Activated CD8-positive, alpha-beta memory T cell treated with anti-CD3 and anti-CD28 coated beads for 1 hour (primary cell): Measurements from ENCODE around the gene YRDC.

Experiments used
- DNase-seq, 2 donors: peaks; one replicate each; pipeline ENCODE4 v3.0.0-alpha.2; 2020; ENCODE audit warnings: low read depth in 1 of 2; ENCODE audit errors: extremely low read depth in 1 of 2

YRDC gene, protein sequence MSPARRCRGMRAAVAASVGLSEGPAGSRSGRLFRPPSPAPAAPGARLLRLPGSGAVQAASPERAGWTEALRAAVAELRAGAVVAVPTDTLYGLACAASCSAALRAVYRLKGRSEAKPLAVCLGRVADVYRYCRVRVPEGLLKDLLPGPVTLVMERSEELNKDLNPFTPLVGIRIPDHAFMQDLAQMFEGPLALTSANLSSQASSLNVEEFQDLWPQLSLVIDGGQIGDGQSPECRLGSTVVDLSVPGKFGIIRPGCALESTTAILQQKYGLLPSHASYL

DNA sequence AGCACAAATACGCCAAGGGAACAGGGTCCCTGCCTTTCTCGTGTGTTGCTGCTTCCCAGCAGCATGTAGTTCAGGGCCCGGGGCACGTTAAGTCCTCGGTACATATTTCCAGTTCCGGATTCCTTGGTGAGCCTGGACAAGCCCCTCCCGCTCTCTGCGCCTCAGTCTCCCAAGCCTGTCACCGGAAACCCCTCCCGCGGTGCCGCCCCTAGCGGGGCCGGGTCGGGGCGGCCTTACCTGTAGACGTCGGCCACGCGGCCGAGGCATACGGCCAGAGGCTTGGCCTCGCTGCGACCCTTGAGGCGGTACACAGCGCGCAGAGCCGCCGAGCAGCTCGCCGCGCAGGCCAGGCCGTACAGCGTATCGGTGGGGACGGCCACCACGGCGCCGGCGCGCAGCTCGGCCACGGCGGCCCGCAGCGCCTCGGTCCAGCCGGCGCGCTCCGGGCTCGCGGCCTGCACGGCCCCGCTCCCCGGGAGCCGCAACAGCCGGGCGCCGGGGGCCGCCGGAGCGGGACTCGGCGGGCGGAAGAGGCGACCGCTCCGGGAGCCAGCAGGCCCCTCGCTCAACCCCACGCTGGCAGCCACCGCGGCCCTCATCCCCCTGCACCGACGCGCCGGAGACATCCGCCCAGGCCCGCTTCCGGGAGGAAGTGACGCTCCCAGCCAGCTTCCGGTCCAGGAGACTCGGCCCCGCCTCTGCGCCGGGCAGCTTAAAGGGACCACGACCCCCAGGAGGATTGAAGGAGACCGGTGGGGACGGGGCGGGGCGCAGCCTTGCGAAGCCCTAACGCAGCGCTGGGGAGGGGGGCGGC, at the start of gene YRDC, which contains the start of gene C1orf122:
Gene YRDC (minus strand): TSS at position 654 of the 814 bp plus-strand sequence. CDS start 28 bp downstream, at position 626.
Gene C1orf122 (plus strand): TSS at position 236 of the 814 bp plus-strand sequence. CDS start 615 bp downstream, outside the sequence.
- peak; percentile 80 to 89 for DNase-seq

DNA sequence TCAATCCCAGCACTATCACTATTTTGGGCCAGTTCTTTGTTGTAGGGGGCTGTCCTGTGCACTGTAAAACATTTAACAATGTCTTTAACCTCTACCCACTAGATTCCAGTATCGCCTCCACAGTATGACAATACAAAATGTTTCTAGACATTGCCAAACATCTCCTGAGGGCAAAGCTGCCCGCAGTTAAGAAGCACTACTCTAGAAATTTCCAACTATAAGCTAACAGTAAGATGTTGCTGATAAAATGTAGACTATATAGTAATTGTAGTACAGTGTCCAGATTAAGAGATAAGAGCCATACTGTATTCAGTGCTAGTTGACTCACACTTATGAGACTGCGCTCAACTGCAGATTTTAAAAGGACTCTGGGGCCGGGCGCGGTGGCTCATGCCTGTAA, 46.4 kb upstream of the YRDC start:
- DNase-seq = no peak

DNA sequence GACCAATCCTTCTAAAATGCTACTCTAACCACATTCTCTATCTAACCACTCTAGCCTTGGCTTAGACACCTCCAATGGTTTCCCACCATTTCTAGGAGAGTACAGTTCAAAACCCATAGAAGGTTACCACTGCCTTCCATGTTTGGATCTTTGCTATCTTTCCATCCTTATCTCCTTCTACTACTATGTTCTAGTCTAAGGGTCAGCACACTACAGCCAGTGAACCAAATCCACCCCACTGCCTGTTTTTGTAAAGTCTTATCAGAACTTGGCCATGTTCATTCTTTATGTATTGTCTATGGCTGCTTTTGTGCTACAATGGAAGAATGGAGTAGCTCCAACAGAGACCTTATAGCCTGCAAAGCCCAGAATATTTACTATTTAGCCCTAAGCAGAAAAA, 45.1 kb upstream of the YRDC start:
- no peak for DNase-seq

DNA sequence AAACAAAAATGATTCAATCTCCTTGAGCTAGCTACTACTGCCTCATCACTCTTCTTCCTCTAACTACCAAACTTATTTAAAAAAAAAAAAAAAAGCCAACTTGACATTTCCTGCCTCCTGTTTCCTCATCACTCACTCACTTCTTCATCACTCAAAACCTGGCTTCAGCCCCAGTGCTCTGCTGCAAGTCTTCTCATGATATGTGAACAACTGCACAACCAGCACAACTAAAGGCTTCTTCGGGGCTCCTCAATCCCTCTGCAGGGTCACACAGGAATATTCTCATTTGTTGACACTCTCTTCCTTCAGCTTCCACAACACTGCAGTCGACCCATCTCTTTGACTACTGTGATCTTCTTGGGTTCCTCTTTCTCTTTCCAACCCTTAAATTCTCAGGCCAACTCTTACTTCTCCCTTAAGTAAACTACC, 43.8 kb upstream of the YRDC start:
- DNase-seq = no peak

DNA sequence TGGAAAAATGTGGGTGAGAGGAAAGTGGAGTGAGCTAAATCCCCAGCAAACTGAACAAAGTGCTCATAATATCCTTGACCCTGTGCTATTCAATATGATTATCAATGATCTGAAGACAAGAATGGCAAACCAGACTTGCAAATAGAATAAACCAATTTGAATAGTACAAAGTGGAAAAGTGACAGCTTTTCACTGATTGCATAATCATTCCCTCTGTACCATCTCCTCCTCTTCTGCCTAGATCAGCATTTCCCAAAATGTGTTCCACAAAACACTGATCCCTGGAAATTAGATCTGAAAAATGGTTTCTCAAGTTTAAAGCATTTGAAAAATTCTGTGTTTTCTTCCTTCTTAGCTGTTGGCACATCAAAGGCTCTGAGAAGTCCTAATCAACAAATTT, 43.3 kb upstream of the YRDC start:
- DNase-seq = no peak

DNA sequence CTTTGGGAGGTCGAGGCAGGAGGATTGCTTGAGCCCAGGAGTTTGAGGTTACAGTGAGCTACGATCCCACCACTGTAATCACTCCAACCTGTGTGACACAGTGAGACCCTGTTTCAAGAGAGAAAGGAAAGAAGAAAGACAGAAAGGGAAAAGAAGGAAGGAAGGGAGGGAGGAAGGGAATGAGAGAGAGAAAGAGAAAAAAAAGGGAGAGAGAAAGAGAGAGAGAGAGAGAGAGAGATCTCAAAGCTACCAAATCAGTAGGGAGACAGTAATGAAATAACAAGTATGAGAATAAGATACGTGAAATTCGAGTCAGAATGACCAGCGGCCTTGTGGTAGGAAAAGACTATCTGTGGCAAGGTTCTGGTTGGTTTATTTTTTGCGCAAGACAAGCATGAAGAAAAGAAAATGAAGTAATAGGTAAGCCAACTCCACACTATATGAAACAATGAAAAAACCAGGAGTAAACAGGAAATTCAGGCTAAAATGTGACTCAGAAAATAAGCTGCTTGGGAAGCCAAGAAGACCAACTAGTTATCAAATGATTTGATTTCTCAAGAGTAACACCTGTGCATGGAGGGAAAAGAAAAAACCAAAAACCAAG, 42.4 kb upstream of the YRDC start:
- DNase-seq = no peak

DNA sequence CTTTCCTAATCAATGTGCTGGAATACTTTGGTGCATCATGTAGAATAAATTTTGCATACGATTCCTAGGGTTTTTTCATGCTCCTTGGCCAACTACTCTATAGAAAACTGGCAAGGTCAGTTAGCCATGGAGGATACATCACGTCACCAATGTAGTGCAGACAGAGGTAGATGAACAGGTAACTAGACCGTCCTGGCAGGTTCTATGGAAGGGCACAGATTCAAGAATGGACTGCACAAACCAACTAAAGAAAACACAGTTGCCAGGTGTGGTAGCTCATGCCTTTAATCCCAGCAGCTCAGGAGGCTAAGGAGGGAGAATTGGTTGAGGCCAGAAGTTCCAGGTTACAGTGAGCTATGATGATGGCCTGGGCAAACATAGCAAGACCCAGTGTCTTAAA, 41.5 kb upstream of the YRDC start:
- DNase-seq = no peak

DNA sequence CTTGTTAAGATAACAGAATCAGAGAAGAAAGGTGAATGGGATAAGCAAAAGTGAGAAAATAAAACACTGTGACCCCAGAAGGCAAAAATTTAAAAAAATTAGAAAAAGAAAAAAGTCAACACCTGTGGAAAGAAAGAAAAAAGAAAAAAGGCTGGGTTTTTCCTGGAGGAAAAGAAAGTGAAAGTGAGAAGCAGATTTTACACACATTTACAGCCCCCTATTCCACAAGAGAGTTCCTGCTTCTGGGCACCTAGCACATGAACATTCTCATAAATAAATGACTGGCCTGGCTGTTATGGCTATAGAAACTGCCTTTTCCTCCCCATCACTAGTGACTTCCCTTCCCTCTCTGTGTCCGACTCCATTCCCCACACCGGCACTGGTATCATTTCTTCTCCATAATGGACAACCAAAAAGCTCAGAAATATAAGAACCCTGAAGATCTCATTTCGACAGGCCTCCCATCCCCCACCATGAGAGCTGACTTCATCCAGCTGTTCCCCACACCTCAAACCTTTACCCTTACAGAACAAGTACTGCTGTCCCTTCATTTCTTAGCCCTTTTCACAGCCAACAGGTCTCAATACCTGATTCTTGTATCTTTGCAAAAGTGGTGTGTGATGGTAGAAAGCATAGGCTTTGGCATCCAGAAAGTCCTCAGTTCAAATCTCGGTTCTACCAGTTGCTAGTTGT, 38.8 kb upstream of the YRDC start:
- no peak for DNase-seq

DNA sequence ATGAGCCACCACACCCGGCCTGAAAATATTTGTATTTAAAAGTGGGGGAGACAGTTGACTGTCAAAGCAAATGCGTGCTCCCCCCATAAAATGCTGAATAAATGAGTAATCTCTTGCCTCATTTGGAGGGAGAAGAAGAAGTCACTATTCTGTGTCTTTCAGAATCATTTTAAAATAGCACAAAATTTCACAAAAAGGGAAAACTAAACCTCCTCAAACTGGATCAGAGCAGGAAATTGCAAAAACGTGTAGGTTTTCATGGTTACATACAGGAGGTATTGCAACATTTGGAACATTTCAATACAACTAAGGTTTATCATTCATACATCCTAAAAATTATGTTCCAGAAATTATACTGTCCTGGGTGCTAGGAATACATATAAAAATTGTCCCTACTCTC, 37.8 kb upstream of the YRDC start:
- DNase-seq = no peak

DNA sequence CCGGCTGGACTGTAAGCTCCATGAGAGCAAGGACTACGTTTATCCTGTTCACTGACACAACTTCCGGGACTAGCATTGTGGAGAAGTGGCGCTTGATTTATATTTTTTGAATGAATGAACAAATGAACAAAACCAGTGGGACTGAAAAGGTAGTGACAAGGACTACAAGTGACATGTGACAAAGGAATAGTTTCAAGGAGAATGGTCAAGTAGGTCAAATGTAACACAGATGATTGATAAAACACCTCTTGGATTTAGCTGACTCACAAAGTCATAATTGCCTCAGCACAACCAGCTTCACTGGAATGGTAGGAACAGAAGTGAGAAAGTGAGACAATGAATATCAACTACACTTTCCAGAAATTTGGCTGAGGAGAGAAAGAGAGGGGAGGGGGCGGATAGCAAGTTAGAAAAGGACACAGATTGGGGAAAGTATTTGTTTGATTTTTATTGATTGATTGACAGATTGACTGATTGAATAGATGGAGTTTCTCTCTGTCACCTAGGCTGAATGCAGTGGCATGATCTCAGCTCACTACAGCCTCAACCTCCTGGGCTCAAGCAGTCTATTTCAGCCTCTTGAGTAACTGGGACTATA, 37.1 kb upstream of the YRDC start:
- no peak for DNase-seq

DNA sequence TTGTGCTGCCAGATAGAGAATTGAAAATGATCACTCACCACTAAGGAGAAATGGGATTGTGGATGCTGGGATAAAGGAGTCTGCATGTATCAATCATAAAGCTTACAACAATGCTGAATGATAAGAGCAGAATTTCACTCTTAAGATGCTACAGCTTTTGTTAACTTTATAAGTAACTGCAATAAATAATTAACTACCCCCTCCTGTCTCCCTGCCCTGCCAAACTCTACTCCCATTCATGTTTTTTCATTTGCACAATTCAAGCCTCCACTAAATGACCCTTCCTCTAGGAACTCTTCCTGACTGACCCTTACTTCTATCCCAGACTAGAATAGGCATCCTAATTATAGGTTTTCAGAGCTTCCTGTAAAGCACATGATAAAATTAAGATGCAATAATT, 36.5 kb upstream of the YRDC start:
- no peak for DNase-seq

DNA sequence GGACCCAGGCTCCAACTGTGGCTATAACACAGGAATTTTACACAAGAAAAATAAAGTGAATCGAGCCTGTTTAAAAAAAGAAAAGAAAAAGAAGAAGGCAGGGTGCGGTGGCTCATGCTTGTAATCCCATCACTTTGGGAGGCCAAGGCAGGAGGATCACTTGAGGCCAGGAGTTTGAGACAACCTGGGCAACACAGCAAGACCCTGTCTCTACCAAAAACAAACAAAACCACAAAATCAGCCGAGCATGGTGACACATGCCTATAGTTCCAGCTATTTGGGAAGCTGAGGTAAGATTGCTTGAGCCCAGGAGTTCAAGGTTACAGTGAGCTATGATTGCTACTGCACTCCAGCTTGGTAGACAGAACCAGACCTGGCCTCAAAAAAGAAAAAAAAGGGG, 33.6 kb upstream of the YRDC start:
- DNase-seq = no peak

DNA sequence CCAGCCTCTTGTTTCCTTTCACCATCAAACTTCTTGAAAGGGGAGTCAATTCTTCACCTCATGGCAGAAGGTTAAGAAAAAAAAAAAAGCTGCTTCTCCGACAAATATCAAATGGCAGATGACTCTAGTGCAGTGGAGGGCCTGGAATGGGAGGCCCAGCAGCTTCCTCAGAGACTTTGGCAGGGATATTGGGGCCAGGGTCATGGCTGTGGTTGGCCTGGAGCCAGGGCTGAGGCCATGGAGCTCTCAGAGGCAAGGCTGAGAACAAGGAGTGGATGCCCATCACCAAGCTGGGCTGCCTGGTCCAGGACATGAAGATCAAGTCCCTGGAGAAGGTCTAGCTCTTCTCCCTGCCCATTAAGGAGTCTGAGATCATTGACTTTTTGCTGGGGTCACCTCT, 32.7 kb upstream of the YRDC start:
- no peak for DNase-seq

DNA sequence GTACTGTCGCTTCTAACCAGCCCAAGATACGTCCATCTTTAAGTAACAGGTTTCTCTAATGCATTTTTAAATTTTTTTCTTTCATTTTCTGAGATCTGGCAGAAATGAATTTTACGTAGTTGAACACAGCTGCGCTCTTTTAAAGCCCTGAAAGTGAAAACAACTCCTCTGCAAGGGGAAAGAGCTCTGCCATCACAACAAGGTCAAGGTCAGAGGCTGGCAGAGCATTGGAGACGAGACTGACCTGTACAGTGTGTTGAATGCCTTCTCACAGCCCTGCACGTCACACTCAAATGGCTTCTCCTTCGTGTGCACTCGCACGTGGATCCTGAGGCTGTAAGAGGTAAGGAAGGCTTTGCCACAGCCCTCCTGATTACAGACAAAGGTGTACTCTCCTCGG, 31.7 kb upstream of the YRDC start:
- no peak for DNase-seq

DNA sequence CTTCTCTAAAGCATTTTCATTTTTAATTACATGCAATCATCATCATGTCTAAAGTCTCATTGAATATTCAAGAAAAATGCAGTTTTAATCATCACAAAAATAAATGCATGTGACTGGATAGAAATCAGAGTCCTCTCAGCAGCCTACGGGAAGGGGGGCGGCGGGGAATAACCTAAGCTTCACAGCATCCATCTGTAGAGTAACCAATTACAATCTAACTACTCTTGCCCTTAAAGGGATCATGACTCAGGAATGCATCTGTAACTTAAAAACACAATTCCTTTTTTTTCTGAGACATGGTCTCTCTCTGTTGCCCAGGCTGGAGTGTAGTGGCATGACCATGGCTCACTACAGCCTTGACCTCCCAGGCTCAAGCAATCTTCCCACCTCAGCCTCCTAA, 28.8 kb upstream of the YRDC start:
- no peak for DNase-seq

DNA sequence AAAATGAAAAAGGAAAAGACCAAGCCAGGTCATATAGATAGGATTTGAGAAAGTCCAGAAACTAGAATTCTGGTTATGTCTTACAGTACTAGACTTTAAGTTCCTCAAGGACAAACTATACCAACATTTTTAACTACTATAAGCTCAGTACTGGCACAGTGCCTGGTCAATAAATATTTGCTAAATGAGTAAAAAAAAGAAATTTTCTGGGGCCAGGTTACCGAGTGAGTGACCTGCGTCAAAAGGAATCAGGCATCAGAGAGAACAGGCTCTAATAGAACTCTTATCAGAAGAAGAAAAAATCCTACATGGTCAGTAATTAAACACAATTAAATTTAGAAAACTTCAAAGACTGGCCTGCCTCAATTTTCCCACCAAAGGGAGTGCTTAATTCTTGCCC, 23.8 kb upstream of the YRDC start:
- DNase-seq = no peak

DNA sequence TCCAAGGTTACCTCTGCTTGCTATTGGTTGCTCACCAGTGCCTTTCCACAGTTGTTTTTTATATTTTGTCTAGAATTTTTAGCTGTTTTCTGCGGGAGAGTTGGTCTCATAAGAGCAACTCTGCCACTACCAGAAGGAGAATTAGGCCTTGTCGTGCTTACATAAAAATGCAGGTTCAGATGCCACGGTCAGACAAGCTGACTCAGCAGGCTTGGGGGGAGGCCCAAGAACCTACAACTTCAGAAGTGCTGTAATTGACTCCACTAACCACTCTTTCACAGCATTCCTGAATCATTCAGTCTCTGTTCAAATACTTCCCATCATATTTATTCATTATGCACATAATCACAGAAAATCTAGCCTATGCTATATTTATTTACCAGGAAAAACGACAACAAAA, 23.1 kb upstream of the YRDC start:
- DNase-seq = no peak

DNA sequence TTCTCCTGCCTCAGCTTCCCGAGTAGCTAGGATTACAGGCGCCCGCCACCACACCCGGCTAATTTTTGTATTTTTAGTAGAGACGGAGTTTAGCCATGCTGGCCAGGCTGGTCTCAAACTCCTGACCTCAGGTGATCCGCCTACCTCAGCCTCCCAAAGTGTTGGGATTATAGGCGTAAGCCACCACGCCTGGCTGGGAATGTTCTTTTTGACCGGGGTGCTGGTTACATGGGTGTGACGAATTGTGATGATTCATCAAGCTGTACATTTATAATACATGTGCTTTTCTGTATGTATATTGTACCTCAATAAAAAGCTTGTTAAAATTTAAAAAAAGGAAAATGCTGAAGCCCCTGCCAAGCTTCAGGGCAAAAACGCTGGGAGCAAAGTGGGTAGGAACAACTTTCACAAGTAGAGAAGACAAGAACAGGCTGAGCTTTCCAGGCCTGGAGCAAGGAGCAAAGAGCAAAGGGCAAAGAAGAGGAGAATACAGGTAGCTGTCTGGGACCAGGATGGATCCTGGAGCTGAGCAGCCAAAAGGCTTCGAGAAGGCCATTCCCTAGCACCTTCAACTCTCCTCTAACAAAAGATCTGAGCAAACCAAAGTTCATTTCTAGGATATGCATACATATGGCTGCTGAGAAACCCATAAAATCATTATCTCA, 20.5 kb upstream of the YRDC start:
- DNase-seq = no peak

DNA sequence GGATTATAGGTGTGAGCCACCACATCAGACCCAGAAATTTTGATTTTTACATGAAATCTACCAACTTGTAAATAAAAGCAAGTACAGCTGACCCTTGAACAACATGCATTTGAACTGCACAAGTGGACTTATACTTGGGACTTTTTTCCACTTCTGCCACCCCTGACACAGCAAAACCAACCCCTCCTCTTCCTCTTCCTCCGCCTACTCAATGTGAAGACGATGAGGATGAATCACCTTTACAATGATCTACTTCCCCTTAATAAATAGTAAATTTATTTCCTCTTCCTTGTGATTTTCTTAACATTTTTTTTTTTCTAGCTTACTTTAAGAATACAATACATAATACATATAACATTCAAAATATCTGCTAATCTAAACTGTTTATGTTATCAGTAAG, 17.5 kb upstream of the YRDC start:
- DNase-seq = no peak

DNA sequence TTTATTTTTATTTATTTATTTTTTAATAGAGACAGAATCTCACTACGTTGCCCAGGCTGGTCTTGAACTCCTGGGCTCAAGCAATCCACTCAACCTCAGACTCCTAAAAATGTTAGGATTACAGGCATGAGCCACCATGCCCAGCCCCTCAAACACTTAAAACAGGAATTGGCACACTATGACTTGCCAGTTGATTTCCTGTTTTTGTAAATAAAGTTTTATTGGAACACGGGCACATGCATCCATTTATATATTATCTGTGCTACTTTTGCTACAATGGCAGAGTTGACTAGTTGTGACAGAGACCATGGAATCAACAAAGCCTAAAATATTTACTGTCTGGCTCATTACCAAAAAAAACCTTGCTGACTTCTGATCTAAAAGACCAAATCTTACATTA, 16.0 kb upstream of the YRDC start:
- no peak for DNase-seq
